SK-N-MC (cell line): ENCODE measurements around the gene PTPRN2.

Experiments
- EZH2 ChIP-seq: fragments of 200-600 bp; sonication (generic); IDR thresholded peaks from one replicate; pipeline ENCODE4 v1.6.1; 2017; ENCODE audit warnings: antibody characterized with exemption
- FOXP2 ChIP-seq: optimal IDR thresholded peaks from 2 replicates; pipeline ENCODE3; 2011; ENCODE audit warnings: mild to moderate bottlenecking, moderate library complexity; ENCODE audit not compliant: insufficient read depth; ENCODE audit errors: extremely low read length, control extremely low read depth
- POLR2AphosphoS5 ChIP-seq: IDR thresholded peaks from 2 replicates; pipeline ENCODE4 v1.6.1; 2012; ENCODE audit warnings: mild to moderate bottlenecking, low read depth, low read length, borderline replicate concordance

- no peak for TF ChIP-seq EZH2
- no peak for TF ChIP-seq POLR2AphosphoS5
- TF ChIP-seq FOXP2: no peak
These were observed 273.2 kb downstream of the PTPRN2 start for GRCh38 chr7:158314394-158314793.
